ENCODE data around the gene ACADVL. TPM values are rescaled to one million over a fixed set of nuclear protein-coding genes. Genes with fewer than 3 reads are reported as not detected.

Gene ACADVL
- polyA plus RNA-seq, 1 of the 3 experiments (the other 2 are of a cell fraction) = 635 TPM

GRCh38 chr17:7177191-7177953, 42.4 kb upstream of the ACADVL start:
- ChIA-PET POLR2A (interaction anchor here (0.6 to 1.5 kb wide), 4 partner anchors 10 to 227 kb away, joined by 3 to 5 read pairs (median 4); partner anchors contain the start of gene TMEM256), CTCF (interaction anchor here (0.6 to 12.9 kb wide), 44 partner anchors 8 to 307 kb away, joined by 3 to 217 read pairs (median 6); partner anchors contain the start of genes ASGR2, CLEC10A, POLR2A and SLC16A11)
- Histone ChIP-seq H4K20me1 (ENCODE audit: insufficient read depth) (no peaks in the 10 kb centered on the region), H3K9ac (peak overlapping the region; percentile 35; the same call in 1 of the 2 replicates), H3K9me3 (no peaks in the 10 kb centered on the region), H3K27ac (ENCODE audit: low read depth in 2 of 2, low read length in 1 of 2) (no peak overlapping the region), H3K4me1 (ENCODE audit: control insufficient read depth in 1 of 2, insufficient read depth in 2 of 2, low read depth in 1 of 2, low read length in 1 of 2) (peaks cover 0 to 8% of the 10 kb centered on the region in 2 experiments; a peak in 1 of 4 replicates), H3K9me2 (no peaks in the 10 kb centered on the region), H3K4me2 (peak overlapping the region; percentile 93), H3K79me2 (ENCODE audit: insufficient read depth) (no peaks in the 10 kb centered on the region), H3F3A (replicated peaks; ENCODE audit: insufficient read depth) (peaks cover 3% of the 10 kb centered on the region), H3K36me3 (replicated peaks in 1 of 2; ENCODE audit: control insufficient read depth in 1 of 2, insufficient read depth in 2 of 2, low read length in 1 of 2) (no peaks in the 10 kb centered on the region), H3K4me3 (ENCODE audit: low read depth in 2 of 2, low read length in 1 of 2) (peak overlapping the region; percentile 38 to 56), H2AFZ (ENCODE audit: low read depth) (peak overlapping the region; percentile 68; the same call in 1 of the 2 replicates), H3K27me3 (ENCODE audit: insufficient read depth) (no peaks in the 10 kb centered on the region)
- DNase-seq = peak; percentile 95
- WGBS (ENCODE audit: low lambda C conversion rate) = under 1% methylated on average over 15 of the region's 31 CpGs
- TF ChIP-seq ZBTB33 (IDR thresholded peaks at IDR 0.05; ENCODE audit: borderline replicate concordance, low read depth) (no peak), SMC3 (IDR thresholded peaks at IDR 0.05; ENCODE audit: low read depth, low read length) (peak; percentile 64), GATA2 (CRISPR knock-in tag; IDR thresholded peaks at IDR 0.05) (no peak), CTCF (IDR thresholded peaks at IDR 0.05) (peak; percentile 85), MEF2A (IDR thresholded peaks at IDR 0.05; ENCODE audit: borderline replicate concordance, low read depth) (no peak), EP300 (IDR thresholded peaks at IDR 0.05; ENCODE audit: borderline replicate concordance in 1 of 2, low read depth in 1 of 2, low read length in 1 of 2) (no peak), POLR2AphosphoS5 (IDR thresholded peaks at IDR 0.05; ENCODE audit: low read depth, low read length) (no peak), RAD21 (IDR thresholded peaks at IDR 0.05; ENCODE audit: low read length) (peak; percentile 81), CHD2 (IDR thresholded peaks at IDR 0.05; ENCODE audit: low read length, partially characterized antibody) (no peak), RCOR1 (IDR thresholded peaks at IDR 0.05; ENCODE audit: low read length) (no peak), EZH2phosphoT487 (IDR thresholded peaks at IDR 0.05; ENCODE audit: borderline replicate concordance, low read depth) (no peak)
